Frontal cortex (tissue), 4 donors: Measurements from ENCODE around the gene FLII. TPM values are rescaled to one million over a fixed set of nuclear protein-coding genes. Genes with fewer than 3 reads are reported as not detected.
A peak's percentile ranks its signal among the peaks of the same experiment; 100 is the strongest.
"Not testable (repeated sequence)": the region's sequence is repeated elsewhere in the genome, so short reads cannot be mapped to it uniquely, and the experiment has no call there.

Source experiments
- DNase-seq, 2 donors: peaks; one replicate each; pipeline ENCODE4 v3.0.0; 2012; ENCODE audit warnings: low spot score in 2 of 2
- FAIRE-seq: peaks from 2 replicates; lab custom pipeline; 2012; peaks lifted over from hg19 to GRCh38; lab: Jason Lieb, UNC
- total RNA-seq: library from RNA; depleted of rRNA; stranded (reverse); fragments of >200 nt; gene quantifications from one replicate; pipeline ENCODE4 v1.2.3, GENCODE V29; 2014
- donor health status: control.
- donor health status: control.
- donor health status: control.

FLII gene
- total RNA-seq, 1 donor from 2014 or later = 68.9 TPM

- FAIRE-seq = no peak
- DNase-seq = peak; percentile 100
These were observed 33.4 kb downstream of the FLII start, which contains the start of gene LLGL1 for GRCh38 chr17:18225121-18225641. Gene LLGL1, plus strand, starts transcription at chr17:18225635. Its CDS starts 48 bp downstream, at chr17:18225683.

GRCh38 chr17:18224387-18225120, 34.0 kb downstream of the FLII start:
- no peak for FAIRE-seq
- DNase-seq = no peak

GRCh38 chr17:18224053-18224386, 34.5 kb downstream of the FLII start:
- FAIRE-seq (no peak), DNase-seq (peak in 1 of 2 donors; percentile 14)

GRCh38 chr17:18218756-18219415, 39.7 kb downstream of the FLII start:
- no peak for FAIRE-seq

GRCh38 chr17:18217412-18218015, 41.0 kb downstream of the FLII start:
- DNase-seq = peak; percentile 65 to 84
- FAIRE-seq = no peak

More at GRCh38 chr17:18218756-18219415, 39.7 kb downstream of the FLII start:
- no peak for DNase-seq

GRCh38 chr17:18216906-18217305, 41.6 kb downstream of the FLII start:
- DNase-seq, FAIRE-seq: not testable (repeated sequence)

- FAIRE-seq (no peak), DNase-seq (no peak)
These were observed 44.8 kb downstream of the FLII start for GRCh38 chr17:18213666-18214270.

GRCh38 chr17:18208092-18208491, 50.4 kb downstream of the FLII start:
- no peak for FAIRE-seq
- DNase-seq = no peak

GRCh38 chr17:18206962-18207361, 51.6 kb downstream of the FLII start:
- DNase-seq (no peak), FAIRE-seq (no peak)

GRCh38 chr17:18205861-18206260, 52.7 kb downstream of the FLII start:
- FAIRE-seq = no peak
- DNase-seq = no peak

GRCh38 chr17:18203308-18203707, 55.2 kb downstream of the FLII start:
- DNase-seq = no peak
- no peak for FAIRE-seq

- DNase-seq (no peak), FAIRE-seq (no peak)
These were observed 57.4 kb downstream of the FLII start for GRCh38 chr17:18201108-18201507.

GRCh38 chr17:18198530-18198929, 60.0 kb downstream of the FLII start:
- FAIRE-seq (no peak), DNase-seq (no peak)

- DNase-seq (no peak), FAIRE-seq (no peak)
These were observed 60.9 kb downstream of the FLII start for GRCh38 chr17:18197535-18198194.

GRCh38 chr17:18195246-18195645, 63.3 kb downstream of the FLII start:
- DNase-seq = no peak
- FAIRE-seq = no peak

Other genes starting within 250 kb of the FLII start
- gene ATPAF2, start 219.6 kb downstream of the FLII start, total RNA-seq = 28.1 TPM
- 7.7 TPM for gene GID4, start 219.3 kb downstream of the FLII start, total RNA-seq
- 14.3 TPM for gene DRG2, start 170.8 kb downstream of the FLII start, total RNA-seq
- gene MYO15A, start 150.0 kb downstream of the FLII start, total RNA-seq = 2.4 TPM
- 82.7 TPM for gene ALKBH5, start 74.9 kb downstream of the FLII start, total RNA-seq
- gene LLGL1, start 33.1 kb downstream of the FLII start, total RNA-seq = 30.2 TPM
- 34.2 TPM for gene MIEF2, start 1.9 kb upstream of the FLII start, total RNA-seq
- 36.3 TPM for gene TOP3A, start 56.3 kb upstream of the FLII start, total RNA-seq
- gene SMCR8, start 56.6 kb upstream of the FLII start, total RNA-seq = 10.6 TPM
- 2.4 TPM for gene SHMT1, start 104.8 kb upstream of the FLII start, total RNA-seq
- gene EVPLL, start 119.0 kb upstream of the FLII start, total RNA-seq = not detected
- not detected for gene LGALS9C, start 218.1 kb upstream of the FLII start, total RNA-seq